GM23338 (cell line): ENCODE data around the gene EYS. TPM values are rescaled to one million over a fixed set of nuclear protein-coding genes. Genes with fewer than 3 reads are reported as not detected.

Source experiments
- ATAC-seq: fragments of 200-7000 bp; cut with Tn5 transposase; 3 replicates; pipeline ENCODE4 v1.9.1; 2020
- DNase-seq: peaks from one replicate; pipeline ENCODE4 v3.0.0-alpha.2; 2015; ENCODE audit warnings: low spot score
- H2AFZ ChIP-seq: fragments of 200-600 bp; sonication (generic); 2 replicates; pipeline ENCODE4 v1.8.0; 2016; ENCODE audit warnings: antibody characterized with exemption, mild to moderate bottlenecking, moderate library complexity
- H3F3A ChIP-seq: fragments of 200-600 bp; sonication (generic); replicated peaks from 2 replicates; pipeline ENCODE4 v1.8.0; 2017; ENCODE audit warnings: antibody characterized with exemption, mixed run types, low read depth
- H3K27ac ChIP-seq: fragments of 200-600 bp; sonication (generic); 2 replicates; pipeline ENCODE4 v1.6.1; 2016; ENCODE audit warnings: low read depth
- H3K27me3 ChIP-seq: fragments of 200-600 bp; sonication (generic); 2 replicates; pipeline ENCODE4 v1.8.0; 2016; ENCODE audit warnings: mild to moderate bottlenecking, mixed run types, moderate library complexity; ENCODE audit not compliant: insufficient read depth
- H3K36me3 ChIP-seq: fragments of 200-600 bp; sonication (generic); 2 replicates; pipeline ENCODE4 v1.8.0; 2016; ENCODE audit warnings: mild to moderate bottlenecking; ENCODE audit not compliant: insufficient read depth
- H3K4me1 ChIP-seq: fragments of 200-600 bp; sonication (generic); 2 replicates; pipeline ENCODE4 v1.8.0; 2016; ENCODE audit warnings: mild to moderate bottlenecking, moderate library complexity; ENCODE audit not compliant: insufficient read depth
- H3K4me2 ChIP-seq: fragments of 200-600 bp; sonication (generic); 2 replicates; pipeline ENCODE4 v1.7.1; 2017; ENCODE audit warnings: mixed run types
- H3K4me3 ChIP-seq: fragments of 200-600 bp; sonication (generic); 2 replicates; pipeline ENCODE4 v1.6.1; 2016; ENCODE audit warnings: mixed run types
- H3K79me2 ChIP-seq: fragments of 200-600 bp; sonication (generic); replicated peaks from 2 replicates; pipeline ENCODE4 v1.8.0; 2017; ENCODE audit warnings: mild to moderate bottlenecking; ENCODE audit not compliant: insufficient read depth
- H3K9me2 ChIP-seq: fragments of 200-600 bp; sonication (generic); 2 replicates; pipeline ENCODE4 v1.8.0; 2017; ENCODE audit not compliant: insufficient read depth
- H4K20me1 ChIP-seq: fragments of 200-600 bp; sonication (generic); replicated peaks from 2 replicates; pipeline ENCODE4 v1.8.0; 2017; ENCODE audit warnings: mild to moderate bottlenecking; ENCODE audit not compliant: insufficient read depth
- H3K27ac Mint-ChIP-seq: 2 replicates; pipeline ENCODE4 v1.8.0; 2020; ENCODE audit warnings: inconsistent platforms, mild to moderate bottlenecking, moderate library complexity, mixed read lengths
- H3K27me3 Mint-ChIP-seq: 3 replicates; pipeline ENCODE4 v1.8.0; 2022; ENCODE audit warnings: low read depth, mild to moderate bottlenecking, moderate library complexity, mixed read lengths, inconsistent platforms; ENCODE audit not compliant: insufficient read depth, poor library complexity
- H3K36me3 Mint-ChIP-seq: 3 replicates; pipeline ENCODE4 v1.8.0; 2021; ENCODE audit warnings: low read depth, mild to moderate bottlenecking, inconsistent platforms, moderate library complexity, mixed read lengths
- H3K4me1 Mint-ChIP-seq: 3 replicates; pipeline ENCODE4 v1.8.0; 2020; ENCODE audit warnings: mild to moderate bottlenecking, inconsistent platforms, mixed read lengths
- H3K4me3 Mint-ChIP-seq: 3 replicates; pipeline ENCODE4 v1.8.0; 2021; ENCODE audit warnings: moderate library complexity, mild to moderate bottlenecking, inconsistent platforms, mixed read lengths
- H3K9me3 Mint-ChIP-seq: 3 replicates; pipeline ENCODE4 v1.8.0; 2020; ENCODE audit warnings: moderate library complexity, mild to moderate bottlenecking, inconsistent platforms, mixed read lengths
- EZH2phosphoT487 ChIP-seq: fragments of 200-600 bp; sonication (generic); IDR thresholded peaks from one replicate; pipeline ENCODE4 v1.8.1; 2018; ENCODE audit warnings: antibody characterized with exemption; ENCODE audit not compliant: unreplicated experiment
- STAT1 ChIP-seq: IDR thresholded peaks from one replicate; pipeline ENCODE4 v1.6.1; 2016; ENCODE audit warnings: antibody characterized with exemption; ENCODE audit not compliant: unreplicated experiment
- polyA plus RNA-seq: library from polyadenylated mRNA; unstranded; fragments of >200 nt; fragmentation: Nextera tagmentation; extraction: Ambion mirVana; gene quantifications from 2 replicates; pipeline ENCODE4 v1.2.1, GENCODE V29; 2016
- total RNA-seq: library from RNA; depleted of rRNA; stranded (reverse); fragments of >200 nt; shearing (Covaris generic); gene quantifications from 2 replicates; pipeline ENCODE4 v1.2.3, GENCODE V29; 2014
- TF ChIP-seq, protein P1 (sequence below): fragments of 250-450 bp; sonication (Bioruptor Pico); IDR thresholded peaks from 2 replicates; pipeline ENCODE4 v1.5.0; 2020; ENCODE audit warnings: mild to moderate bottlenecking, moderate library complexity
- TF ChIP-seq, protein P2 (sequence below), 2 experiments: fragments of 200-600 bp in 1 of 2; sonication (generic) in 1 of 2; conservative IDR thresholded peaks; 2 replicates each; pipeline versions ENCODE4 v1.5.1 to v1.6.1; 2016 to 2017; ENCODE audit warnings: antibody characterized with exemption in 2 of 2, low read depth in 2 of 2, mild to moderate bottlenecking in 2 of 2, moderate library complexity in 1 of 2

Gene EYS
- total and polyA plus RNA-seq, 2 experiments from 2014 or later = 0.38 to 0.52 TPM

DNA sequence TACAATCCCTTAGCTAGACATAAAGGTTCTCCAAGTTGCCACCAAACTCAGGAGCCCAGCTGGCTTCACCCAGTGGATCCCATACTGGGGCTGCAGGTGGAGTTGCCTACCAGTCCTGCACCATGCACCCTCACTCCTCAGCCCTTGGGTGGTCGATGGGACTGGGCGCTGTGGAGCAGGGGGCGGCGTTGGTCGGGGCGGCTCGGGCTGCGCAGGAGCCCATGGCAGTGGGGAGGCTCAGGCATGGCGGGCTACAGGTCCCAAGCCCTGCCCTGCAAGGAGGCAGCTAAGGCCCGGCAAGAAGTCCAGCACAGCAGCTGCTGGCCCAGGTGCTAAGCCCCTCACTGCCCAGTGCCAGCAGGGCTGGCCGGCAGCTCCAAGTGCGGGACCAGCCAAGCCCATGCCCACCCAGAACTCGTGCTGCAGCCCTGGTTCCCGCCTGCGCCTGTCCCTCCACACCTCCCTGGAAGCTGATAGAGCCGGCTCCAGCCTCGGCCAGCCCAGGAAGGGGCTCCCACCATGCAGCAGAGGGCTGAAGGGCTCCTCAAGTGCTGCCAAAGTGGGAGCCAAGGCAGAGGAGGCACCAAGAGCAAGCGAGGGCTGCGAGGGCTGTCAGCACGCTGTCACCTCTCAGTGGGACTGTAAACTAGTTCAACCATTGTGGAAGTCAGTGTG lies 1159.3 kb downstream of the EYS start (continued):
- TF ChIP-seq, protein P1, sequence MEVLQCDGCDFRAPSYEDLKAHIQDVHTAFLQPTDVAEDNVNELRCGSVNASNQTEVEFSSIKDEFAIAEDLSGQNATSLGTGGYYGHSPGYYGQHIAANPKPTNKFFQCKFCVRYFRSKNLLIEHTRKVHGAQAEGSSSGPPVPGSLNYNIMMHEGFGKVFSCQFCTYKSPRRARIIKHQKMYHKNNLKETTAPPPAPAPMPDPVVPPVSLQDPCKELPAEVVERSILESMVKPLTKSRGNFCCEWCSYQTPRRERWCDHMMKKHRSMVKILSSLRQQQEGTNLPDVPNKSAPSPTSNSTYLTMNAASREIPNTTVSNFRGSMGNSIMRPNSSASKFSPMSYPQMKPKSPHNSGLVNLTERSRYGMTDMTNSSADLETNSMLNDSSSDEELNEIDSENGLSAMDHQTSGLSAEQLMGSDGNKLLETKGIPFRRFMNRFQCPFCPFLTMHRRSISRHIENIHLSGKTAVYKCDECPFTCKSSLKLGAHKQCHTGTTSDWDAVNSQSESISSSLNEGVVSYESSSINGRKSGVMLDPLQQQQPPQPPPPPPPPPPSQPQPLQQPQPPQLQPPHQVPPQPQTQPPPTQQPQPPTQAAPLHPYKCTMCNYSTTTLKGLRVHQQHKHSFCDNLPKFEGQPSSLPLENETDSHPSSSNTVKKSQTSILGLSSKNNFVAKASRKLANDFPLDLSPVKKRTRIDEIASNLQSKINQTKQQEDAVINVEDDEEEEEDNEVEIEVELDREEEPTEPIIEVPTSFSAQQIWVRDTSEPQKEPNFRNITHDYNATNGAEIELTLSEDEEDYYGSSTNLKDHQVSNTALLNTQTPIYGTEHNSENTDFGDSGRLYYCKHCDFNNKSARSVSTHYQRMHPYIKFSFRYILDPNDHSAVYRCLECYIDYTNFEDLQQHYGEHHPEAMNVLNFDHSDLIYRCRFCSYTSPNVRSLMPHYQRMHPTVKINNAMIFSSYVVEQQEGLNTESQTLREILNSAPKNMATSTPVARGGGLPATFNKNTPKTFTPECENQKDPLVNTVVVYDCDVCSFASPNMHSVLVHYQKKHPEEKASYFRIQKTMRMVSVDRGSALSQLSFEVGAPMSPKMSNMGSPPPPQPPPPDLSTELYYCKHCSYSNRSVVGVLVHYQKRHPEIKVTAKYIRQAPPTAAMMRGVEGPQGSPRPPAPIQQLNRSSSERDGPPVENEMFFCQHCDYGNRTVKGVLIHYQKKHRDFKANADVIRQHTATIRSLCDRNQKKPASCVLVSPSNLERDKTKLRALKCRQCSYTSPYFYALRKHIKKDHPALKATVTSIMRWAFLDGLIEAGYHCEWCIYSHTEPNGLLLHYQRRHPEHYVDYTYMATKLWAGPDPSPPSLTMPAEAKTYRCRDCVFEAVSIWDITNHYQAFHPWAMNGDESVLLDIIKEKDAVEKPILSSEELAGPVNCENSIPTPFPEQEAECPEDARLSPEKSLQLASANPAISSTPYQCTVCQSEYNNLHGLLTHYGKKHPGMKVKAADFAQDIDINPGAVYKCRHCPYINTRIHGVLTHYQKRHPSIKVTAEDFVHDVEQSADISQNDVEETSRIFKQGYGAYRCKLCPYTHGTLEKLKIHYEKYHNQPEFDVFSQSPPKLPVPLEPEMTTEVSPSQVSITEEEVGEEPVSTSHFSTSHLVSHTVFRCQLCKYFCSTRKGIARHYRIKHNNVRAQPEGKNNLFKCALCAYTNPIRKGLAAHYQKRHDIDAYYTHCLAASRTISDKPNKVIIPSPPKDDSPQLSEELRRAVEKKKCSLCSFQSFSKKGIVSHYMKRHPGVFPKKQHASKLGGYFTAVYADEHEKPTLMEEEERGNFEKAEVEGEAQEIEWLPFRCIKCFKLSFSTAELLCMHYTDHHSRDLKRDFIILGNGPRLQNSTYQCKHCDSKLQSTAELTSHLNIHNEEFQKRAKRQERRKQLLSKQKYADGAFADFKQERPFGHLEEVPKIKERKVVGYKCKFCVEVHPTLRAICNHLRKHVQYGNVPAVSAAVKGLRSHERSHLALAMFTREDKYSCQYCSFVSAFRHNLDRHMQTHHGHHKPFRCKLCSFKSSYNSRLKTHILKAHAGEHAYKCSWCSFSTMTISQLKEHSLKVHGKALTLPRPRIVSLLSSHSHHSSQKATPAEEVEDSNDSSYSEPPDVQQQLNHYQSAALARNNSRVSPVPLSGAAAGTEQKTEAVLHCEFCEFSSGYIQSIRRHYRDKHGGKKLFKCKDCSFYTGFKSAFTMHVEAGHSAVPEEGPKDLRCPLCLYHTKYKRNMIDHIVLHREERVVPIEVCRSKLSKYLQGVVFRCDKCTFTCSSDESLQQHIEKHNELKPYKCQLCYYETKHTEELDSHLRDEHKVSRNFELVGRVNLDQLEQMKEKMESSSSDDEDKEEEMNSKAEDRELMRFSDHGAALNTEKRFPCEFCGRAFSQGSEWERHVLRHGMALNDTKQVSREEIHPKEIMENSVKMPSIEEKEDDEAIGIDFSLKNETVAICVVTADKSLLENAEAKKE (CRISPR knock-in tag) = no peak
- TF ChIP-seq, protein P2, sequence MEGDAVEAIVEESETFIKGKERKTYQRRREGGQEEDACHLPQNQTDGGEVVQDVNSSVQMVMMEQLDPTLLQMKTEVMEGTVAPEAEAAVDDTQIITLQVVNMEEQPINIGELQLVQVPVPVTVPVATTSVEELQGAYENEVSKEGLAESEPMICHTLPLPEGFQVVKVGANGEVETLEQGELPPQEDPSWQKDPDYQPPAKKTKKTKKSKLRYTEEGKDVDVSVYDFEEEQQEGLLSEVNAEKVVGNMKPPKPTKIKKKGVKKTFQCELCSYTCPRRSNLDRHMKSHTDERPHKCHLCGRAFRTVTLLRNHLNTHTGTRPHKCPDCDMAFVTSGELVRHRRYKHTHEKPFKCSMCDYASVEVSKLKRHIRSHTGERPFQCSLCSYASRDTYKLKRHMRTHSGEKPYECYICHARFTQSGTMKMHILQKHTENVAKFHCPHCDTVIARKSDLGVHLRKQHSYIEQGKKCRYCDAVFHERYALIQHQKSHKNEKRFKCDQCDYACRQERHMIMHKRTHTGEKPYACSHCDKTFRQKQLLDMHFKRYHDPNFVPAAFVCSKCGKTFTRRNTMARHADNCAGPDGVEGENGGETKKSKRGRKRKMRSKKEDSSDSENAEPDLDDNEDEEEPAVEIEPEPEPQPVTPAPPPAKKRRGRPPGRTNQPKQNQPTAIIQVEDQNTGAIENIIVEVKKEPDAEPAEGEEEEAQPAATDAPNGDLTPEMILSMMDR (conservative IDR thresholded peaks at IDR 0.05; ENCODE audit: low read depth in 2 of 2) = no peak
- TF ChIP-seq EZH2phosphoT487 (no peak), STAT1 (no peak)

DNA sequence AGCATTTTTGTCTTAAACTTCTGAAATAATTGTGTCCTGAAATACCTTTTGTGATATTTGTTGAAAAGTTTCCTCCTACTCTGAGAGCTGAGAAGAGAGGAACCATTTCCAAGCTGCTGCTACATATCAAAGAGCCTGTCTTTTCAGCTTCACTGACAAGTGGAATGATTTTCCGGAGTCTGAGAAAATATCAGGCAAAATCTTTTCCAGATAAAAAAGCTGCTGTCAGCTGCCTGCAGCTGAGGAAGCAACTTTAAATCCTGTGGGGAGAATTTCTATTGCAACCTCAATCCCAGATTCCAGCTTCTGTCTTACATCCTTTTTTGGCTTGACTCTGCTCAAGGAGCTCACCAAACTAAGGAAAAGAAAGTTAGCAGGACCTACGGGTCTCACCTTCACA lies 1167.1 kb downstream of the EYS start:
- Histone ChIP-seq H4K20me1 (no peaks in the 10 kb centered on the region), H2AFZ (no peak overlapping the region), H3K4me2 (no peak overlapping the region), H3K9me2 (peaks cover 4% of the 10 kb centered on the region; the same call in 1 of the 2 replicates), H3K36me3 (no peaks in the 10 kb centered on the region), H3K27ac (no peak overlapping the region), H3K4me3 (no peak overlapping the region), H3K4me1 (no peaks in the 10 kb centered on the region), H3F3A (no peaks in the 10 kb centered on the region), H3K79me2 (no peaks in the 10 kb centered on the region), H3K27me3 (no peaks in the 10 kb centered on the region)
- H3K4me1 Mint-ChIP-seq = no peaks in the 10 kb centered on the region
- no peaks in the 10 kb centered on the region for H3K36me3 Mint-ChIP-seq
- H3K4me3 Mint-ChIP-seq = no peak overlapping the region
- TF ChIP-seq STAT1 = no peak
- DNase-seq = no peak
- peaks cover 6% of the 10 kb centered on the region; the same call in 2 of the 3 replicates for H3K9me3 Mint-ChIP-seq
- no peak for ATAC-seq
- H3K27me3 Mint-ChIP-seq = peaks cover 2% of the 10 kb centered on the region
- no peak overlapping the region for H3K27ac Mint-ChIP-seq
